ENCODE data around the gene SGCD.

DNA sequence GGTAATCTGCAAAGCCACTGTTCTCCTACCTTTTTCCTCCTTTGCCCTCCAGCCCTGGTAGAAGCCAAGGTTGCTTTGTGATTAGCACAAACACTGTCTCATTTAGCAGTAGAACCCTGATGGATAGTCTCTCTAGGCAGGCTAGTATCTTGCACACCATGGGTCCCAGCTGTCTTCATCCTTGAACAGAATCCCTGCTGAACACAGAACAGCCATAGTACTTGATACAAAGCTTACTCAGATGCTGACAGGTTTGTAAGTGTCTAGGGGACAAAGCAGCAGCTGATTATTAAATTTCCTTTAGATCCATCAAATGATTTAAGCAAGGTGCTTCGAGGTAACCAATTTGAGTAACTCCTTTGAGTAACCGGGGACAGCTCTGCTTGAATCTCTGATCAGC lies 359.4 kb downstream of the SGCD start:
- TF ChIP-seq, protein P1, sequence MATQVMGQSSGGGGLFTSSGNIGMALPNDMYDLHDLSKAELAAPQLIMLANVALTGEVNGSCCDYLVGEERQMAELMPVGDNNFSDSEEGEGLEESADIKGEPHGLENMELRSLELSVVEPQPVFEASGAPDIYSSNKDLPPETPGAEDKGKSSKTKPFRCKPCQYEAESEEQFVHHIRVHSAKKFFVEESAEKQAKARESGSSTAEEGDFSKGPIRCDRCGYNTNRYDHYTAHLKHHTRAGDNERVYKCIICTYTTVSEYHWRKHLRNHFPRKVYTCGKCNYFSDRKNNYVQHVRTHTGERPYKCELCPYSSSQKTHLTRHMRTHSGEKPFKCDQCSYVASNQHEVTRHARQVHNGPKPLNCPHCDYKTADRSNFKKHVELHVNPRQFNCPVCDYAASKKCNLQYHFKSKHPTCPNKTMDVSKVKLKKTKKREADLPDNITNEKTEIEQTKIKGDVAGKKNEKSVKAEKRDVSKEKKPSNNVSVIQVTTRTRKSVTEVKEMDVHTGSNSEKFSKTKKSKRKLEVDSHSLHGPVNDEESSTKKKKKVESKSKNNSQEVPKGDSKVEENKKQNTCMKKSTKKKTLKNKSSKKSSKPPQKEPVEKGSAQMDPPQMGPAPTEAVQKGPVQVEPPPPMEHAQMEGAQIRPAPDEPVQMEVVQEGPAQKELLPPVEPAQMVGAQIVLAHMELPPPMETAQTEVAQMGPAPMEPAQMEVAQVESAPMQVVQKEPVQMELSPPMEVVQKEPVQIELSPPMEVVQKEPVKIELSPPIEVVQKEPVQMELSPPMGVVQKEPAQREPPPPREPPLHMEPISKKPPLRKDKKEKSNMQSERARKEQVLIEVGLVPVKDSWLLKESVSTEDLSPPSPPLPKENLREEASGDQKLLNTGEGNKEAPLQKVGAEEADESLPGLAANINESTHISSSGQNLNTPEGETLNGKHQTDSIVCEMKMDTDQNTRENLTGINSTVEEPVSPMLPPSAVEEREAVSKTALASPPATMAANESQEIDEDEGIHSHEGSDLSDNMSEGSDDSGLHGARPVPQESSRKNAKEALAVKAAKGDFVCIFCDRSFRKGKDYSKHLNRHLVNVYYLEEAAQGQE (IDR thresholded peaks at IDR 0.05; ENCODE audit: insufficient read depth in 1 of 2, low read depth in 2 of 2, low read length in 2 of 2) = no peak
- TF ChIP-seq POLR2AphosphoS5 (IDR thresholded peaks at IDR 0.05; ENCODE audit: low read depth, low read length) (no peak), TAF1 (IDR thresholded peaks at IDR 0.05; ENCODE audit: borderline replicate concordance, insufficient read depth, low read length) (no peak)
